HG03342 (cell line): ENCODE data around the gene TTC16.
A peak's percentile ranks its signal among the peaks of the same experiment; 100 is the strongest.

Experiments
- ATAC-seq: cut with Tn5 transposase; IDR thresholded peaks from one replicate; pipeline ENCODE4 v1.9.1; 2021; ENCODE audit warnings: mild to moderate bottlenecking, moderate library complexity; ENCODE audit not compliant: unreplicated experiment

TTC16 gene

DNA sequence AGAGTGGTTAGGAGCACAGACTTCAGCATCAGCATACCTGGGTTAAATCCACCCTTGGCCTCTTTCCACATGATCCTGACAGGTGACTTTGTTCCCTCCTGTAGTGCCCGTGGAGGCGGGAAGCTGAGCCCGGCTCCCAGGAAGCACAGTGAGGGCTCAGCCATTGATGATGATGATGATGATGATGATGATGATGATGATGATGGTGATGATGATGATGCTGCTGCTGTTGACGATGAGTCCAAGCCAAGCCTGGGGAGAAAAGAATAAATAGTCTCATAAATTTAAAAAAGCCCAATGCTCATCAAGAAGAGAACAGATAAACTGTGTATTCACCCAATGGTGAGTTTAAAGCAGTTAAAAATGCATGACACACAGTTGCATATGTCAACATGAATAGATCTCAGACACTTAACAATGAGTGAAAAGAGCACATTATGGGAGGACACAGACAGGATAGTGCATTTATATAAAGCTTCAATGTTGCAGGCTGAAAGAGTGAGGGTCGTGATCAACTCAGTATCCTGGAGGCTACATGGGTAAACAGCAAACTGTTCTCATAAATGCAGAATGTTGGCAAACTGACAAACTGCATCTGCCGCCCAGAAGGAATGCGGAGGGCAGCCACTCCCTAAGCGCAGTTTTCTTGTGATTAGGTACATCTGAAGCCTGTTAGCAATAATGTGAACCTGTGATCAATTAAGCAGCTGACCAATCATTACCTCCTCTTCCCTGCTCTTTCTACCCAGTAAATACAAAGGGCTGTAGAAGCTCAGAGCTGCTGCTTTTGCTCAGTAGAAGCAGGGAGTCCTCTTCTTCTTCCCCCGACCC, 20.8 kb upstream of the TTC16 start:
- ATAC-seq = no peak

DNA sequence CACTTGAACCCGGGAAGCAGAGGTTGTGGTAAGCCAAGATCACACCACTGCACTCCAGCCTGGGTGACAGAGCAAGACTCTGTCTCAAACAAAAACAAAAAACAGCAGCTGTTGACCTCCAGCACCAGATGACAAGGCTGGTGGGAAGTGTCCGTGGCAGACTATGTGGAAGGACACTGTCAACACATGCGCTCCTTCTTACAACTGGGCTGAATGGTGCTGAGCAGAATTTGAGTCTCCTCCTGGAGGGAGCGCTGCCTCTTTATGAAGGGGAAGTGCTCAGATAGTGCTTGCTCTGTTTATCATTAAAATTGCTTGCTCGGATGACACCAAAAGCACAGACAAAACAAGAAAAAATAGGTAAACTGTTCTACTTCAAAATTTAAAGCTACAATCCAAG, 18.3 kb upstream of the TTC16 start:
- ATAC-seq = no peak

DNA sequence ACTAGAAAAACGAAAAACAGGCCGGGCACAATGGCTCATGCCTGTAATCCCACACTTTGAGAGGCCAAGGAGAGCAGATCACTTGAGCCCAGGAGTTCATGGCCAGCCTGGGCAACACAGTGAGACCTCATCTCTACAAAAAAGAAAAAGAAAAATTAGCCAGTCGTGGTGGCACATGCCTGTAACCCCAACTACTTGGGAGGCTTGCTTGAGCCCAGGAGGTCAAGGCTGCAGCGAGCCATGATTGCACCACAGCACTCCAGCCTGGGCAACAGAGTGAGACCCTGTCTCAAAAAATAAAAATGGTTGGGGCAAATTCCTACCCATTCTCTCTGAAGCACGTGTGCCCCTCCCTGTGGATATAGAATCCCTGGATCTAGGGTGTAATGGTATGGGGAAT, 17.5 kb upstream of the TTC16 start:
- no peak for ATAC-seq

DNA sequence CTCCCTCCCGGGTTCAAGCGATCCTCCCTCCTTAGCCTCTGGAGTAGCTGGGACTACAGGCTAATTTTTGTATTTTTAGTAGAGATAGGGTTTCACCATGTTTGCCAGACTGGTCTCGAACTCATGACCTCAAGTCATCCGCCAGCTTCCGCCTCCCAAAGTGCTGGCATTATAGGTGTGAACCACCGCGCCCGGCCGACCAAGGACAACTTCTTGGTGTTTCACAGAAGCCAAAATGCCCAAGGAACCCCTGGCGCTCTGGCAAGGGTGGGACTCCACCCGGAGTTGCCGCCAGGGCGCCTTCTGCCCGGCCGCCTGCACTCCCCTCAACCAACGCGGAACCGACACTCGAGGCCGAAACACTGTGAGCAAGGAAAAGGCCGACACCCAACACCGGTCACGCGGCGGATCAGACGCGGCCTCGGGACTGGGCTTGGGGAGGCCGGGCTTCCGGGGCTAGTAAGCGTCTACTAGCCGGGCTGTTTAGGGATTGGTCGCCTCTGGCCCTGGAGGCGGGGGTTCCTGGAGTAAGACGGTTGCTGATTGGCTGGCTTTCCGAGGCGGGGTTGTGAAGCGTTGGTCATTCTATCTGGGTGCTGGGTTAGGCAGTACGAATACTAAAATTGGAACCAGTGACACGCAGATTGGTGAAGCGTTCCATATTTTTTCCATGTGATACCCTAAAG, 16.8 kb upstream of the TTC16 start:
- ATAC-seq = peak; percentile 89

DNA sequence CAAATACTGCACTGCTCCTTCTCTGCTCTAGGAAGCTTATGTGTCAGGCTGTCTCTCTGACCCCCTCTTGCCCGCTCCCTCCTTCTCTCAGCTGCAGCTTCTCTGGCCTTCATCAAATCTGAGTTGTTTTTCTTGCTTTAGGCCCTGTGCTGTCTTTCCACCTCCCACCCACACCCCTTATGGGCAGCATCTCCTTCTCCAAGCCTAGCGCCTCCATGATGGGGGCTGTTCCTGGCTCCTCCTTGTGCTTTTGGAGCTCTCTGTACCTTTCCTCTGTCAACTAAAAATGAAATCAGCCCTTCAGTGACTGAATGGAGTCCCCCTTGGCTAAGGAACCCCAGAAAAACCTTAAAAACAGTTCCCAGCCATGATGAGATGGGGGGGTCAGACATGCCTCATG, 15.7 kb upstream of the TTC16 start:
- no peak for ATAC-seq

DNA sequence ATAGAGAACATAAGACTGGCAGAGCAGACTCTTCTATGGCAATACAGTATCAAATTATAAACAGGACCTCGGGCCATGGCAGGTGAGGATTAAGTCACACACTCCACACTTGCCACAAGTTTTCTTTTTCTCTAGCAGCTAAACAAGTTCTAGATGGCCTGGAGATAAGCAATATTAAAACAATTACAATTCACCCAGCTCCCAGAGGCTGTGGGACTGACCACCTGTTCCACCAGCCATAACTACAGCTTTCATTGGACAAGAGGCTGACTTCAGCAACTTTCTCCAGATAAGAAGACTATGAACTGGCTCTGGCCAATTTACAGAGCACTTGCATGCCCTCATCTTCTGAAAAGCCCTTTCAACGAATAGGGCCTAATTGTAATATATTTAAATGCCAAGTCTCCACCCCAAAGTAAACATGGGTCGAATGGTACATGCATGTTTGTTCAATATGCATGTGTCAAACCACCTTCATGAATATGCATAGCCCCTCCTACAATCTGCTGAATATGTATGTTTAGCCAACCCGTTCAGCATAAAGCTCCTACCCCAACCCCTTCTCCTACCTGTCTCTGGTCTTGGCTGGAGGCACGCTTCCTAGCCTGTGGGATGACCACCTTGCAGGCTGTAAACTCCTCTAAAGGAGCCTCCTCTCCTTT, 15.2 kb upstream of the TTC16 start:
- ATAC-seq = no peak

DNA sequence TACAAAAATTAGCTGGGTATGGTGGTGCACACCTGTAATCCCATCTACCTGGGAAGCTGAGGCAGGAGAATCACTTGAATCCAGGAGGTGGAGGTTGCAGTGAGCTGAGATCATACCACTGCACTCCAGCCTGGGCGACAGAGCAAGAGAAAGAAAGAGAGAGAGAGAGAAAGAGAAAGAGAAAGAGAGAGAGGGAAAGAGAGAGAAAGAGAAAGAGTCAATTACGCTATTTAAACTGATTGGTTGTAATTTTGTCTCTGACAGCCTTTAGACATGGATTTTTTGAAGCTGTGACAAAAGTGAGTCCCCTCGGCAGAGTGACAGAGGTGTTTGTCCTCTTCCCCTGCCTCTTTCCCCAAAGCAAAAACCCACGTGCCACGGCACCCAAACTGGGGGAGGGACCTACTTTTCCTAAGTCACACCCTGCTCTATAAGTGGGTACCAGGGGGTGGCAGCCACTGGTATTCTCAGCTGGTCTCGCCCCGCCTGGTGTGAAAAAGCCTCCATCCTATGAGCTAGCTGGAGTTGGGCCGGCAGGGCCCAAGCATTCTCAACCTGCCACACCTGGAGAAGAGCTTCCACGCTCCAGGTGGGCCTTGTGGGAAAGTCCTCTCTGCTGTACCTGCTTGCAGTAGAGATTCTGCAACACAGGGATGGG, 12.5 kb upstream of the TTC16 start:
- ATAC-seq = no peak

DNA sequence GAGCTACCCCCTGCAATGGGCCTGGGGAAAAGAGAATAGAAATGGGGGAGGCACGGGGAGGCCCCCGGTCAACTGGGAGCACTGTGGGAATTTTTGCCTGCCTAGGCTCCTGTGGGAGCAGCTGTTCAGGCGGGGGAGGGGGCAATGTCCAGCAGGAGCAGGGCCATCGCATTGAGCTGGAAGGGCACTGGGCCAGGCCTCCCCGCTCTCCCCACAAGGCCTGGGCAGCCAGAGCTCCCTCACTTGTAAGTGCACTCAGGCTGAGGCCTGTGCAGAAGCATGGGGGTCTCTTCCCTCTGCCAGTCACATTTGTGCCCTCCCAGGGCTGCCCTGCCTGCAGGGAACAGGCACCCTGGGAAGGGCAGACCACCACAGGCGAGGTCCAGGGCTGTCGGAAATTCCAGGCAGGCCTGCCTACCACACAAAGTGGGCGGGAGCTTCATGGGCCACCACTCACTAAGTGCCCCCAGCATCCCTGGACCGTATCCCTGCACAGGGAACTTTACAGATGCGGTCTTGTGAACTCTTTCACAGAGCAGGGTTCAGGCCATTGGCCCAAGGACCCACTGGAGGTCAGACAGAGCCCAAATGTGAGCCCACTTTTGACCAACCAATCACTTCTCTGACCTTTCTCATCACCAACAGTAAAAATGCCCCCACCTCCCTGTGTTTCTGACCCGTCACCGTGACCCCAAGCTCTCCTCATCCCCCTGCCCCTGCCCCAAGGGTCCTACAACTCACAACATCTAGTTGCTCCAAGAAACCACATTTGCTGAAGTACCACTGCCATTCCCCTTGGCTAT, 10.1 kb upstream of the TTC16 start:
- no peak for ATAC-seq

DNA sequence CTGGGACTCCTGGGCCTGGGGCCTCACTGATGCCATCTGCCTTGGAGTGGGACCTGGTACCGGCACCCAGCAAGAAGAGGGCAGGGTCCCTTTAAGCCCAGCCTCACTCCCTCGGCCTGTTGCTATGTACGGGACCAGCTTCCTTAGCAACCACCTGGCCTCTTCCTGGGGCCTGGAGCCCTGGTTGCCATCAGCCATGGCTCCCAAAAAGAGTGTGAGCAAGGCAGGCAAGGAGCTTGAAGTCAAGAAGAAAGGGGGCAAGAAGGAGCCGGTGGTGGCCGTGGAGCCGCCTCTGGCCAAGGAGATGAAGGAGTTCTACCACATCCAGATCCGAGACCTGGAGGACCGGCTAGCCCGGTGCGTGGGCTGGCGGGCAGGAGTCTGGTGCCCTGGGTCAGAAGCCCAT, 9.0 kb upstream of the TTC16 start, which contains the start of gene CFAP157:
TSS of gene CFAP157 (plus strand) at position 153 of the 406 bp plus-strand sequence. CDS start at position 197, 44 bp downstream.
- no peak for ATAC-seq

DNA sequence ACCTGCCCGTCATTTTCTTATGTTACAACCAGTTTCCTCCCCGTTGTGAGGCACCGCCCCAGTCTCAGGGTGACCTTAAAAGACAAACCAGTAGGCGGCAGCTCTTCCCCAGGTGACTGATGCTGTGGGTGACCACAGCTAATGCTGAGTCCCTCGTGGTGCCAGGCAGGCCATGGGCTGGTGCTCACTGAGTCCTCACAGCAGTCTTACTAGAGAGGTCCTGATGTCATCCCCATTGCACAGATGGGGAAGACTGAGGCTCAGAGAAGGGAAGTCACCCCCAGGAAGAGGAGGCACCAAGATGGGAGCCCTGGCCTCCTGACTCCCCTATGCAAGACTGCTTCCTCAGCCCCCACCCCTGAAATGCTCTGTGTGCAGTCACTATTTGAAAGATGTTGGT, 8.1 kb upstream of the TTC16 start:
- no peak for ATAC-seq

DNA sequence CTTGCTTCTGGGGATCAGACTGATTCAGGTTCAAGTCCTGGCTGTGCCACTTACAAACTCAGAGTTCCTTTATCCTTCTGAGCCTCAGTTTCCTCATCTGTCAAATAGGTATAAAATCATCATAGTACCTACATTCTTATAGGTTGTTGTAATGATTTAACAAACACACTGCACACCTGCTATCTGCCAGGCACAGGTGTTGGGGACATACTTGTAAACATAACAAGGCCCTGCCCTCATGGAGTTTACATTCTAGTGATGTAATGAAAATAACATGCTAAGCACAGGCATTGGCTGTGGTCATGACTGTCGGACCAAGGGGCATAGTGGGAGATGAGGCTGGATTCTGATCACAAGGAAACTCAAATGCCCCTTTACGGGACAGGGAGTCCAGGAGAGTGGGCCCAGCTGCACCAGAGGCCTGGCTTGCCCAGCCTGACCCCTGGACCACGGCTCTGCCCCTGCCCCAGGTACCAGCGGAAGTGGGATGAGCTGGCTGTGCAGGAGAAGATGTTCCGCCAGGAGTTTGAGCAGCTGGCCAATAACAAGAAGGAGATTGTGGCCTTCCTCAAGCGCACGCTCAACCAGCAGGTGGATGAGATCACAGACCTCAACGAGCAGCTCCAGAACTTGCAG, 6.8 kb upstream of the TTC16 start:
- ATAC-seq = no peak

DNA sequence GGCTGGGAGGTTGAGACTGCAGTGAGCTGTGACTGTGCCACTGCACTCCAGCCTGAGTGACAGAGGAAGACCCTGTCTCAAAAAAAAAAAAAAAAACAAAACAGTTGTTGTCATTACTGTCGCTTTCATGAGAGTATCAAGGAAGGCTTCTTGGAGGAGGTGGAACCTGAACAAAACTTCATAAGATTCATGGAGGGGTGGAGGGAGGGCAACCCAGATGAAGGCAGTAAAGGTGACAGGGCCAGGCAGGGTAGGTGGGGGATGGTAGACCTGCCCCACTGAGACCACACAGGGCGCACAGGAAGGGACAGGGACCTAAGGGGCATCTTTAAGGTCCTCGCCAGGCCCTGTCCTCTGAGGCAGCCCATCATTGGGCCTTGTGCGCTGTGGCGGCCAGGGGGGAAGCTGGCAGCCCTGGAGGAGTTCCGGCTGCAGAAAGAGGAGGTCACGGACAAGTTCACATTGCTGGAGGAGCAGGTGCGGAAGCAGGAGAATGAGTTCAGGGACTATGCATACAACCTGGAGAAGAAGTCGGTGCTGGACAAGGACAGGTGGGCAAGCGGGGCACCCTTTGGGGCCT, 5.6 kb upstream of the TTC16 start:
- no peak for ATAC-seq

DNA sequence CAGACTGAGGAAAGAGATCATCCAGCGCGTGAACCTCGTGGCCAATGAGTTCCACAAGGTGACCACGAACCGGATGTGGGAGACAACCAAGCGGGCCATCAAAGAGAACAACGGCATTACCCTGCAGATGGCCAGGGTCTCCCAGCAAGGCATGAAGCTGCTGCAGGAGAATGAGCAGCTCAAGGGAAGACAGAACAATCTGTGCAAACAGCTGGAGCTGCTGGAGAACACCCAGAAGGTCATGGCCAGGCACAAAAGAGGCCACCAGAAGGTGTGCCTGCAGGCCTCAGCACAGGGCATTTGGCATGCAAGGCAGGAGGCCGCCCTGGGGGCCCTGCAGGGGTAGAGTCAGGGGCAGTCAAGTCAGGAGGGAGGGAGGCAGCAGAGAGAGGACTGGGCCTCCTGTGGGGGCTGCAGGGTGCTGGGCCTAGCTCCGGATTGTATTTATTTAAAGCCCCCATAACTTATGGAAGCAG, 4.6 kb upstream of the TTC16 start:
- no peak for ATAC-seq

DNA sequence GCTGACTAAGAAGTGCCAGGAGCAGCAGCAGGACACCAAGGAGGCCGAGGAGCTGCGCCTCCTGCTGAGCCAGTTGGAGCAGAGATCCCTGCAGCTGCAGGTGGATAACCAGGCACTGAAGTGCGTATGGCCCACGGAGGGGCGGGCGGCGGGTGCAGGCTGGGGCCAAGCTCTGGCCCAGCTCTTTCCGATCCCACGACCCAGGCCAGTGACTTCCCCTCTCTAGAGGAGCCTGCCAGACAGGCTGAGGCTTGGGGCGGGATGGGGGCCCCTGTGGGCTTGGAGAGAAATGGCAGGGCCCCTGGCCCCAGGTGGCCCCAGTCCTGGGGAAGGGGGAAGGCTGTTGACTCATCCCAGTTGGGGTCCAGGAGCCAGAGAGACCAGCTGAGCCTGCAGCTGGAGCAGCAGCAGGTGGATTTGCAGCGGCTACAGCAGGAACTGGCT, 4.0 kb upstream of the TTC16 start:
- no peak for ATAC-seq

DNA sequence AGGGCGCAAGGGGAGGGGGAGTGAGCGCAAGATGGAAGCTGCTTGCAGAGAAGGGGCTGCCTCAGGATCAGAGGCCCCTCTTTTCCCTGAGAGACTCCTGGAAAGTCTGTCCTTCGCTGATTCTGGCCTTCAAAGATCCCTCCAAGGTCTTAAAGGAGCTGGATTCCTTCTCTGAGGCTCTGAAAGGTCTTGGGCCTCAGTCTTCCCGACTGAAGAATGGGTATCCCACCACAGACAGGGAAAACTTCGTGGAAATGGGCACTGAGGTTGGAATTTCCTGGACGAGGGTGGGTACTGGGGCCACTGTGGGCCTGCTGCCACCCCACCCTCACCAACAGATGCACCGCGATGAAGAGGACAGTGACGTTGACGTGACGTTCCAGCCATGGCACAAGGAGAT, 3.5 kb upstream of the TTC16 start:
- no peak for ATAC-seq

DNA sequence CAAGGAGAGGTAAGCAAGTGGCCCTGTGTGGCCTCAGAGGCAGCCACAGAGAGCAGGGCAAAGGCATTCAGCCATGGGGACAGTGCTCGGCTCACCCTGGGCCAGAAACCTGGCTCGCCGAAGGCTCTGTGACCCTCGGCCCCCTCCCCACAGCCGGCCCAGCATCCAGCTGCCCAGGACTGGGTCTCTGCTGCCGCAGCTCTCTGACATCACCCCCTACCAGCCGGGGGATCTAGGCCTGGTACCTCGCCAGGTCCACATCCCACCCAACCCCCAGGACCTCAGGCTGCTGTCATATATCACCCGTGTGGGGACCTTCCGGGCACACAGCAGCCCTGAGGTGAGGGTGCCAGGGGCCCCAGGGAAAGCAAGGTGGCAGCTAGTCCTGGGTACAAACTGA, 3.0 kb upstream of the TTC16 start:
- no peak for ATAC-seq

DNA sequence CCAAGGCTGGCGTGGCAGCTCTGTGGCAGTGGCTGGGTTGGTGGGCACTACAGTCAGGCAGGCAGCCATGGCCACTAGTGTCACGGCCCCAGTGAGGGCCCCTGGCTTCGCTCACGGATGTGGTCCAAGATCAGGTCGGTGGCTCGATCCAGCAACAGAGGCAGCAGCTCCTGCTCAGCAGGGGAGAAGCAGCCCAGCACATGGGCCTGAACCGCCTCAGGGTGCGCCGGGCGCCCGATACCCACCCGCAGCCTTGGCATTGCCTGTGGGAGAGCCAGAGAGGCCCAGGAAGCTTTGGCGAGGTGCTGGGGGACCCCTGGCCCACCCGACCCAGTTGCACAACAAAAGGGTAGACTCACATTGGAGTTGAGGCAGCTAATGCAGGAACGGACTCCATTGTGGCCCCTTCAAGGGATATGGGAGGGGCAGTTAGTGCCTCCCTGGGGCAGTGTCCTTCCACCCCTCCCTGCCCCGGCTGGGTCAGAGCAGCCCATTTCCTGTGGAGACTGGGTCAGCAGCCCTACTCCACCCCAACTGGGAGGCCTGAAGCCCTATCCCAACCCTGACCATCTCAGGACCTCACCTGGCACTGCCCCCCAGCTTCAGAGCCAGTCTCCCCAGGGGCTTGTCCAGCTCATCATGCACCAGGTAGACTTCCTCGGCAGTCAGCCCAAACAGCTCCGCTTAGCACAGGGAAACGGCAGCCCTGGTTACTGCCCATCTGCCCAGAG, 1.7 kb upstream of the TTC16 start:
- ATAC-seq = no peak

DNA sequence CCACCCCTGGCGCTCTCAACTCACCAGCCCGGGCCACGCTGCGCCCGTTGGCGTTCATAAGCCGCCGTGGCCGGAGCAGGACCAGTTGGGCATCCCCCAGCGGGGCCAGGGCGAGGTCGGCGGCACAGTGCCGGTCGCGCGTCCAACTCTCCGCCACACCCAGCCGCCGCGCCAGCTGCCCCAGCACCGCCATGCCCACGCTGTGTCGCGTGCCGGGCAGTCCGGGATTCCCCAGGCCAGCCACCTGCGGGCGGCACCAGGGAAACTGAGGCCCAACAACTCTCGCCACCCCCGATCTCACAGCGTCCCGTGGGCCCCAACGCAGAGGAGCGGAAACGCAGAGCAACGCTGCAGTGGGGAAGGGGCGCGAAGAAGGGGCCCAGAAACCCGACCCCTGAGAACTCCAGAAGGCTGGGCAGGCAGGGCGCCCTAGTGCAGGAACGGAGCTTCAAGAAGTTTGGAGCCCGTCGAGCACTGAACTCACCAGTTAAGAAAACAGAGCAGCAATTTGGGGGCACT, 869 bp upstream of the TTC16 start:
- no peak for ATAC-seq

DNA sequence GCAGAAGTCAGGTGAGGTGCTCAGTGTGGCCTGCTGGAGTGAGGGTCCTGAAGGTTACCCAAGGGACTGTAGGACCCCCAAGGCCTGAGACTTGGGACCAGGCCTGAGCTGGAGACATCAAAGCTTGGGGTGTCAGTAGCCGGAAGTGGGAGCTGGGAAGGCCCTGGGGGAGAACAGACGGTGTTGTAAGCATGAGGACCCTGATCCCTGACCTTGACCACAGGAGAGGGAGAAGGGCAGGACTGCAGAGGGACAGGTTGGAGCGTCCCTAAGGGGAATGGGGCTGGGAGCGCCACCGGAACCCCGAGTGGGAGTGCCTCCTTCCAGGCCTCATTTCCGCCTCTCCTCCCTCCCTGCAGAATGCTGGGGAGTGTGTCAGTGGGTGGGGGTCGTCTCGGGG, 533 bp downstream of the TTC16 start:
- ATAC-seq = no peak
